GM12874 (cell line): Measurements from ENCODE around the gene EXOC4.

Experiments
- CTCF ChIP-seq: IDR thresholded peaks from 2 replicates; pipeline ENCODE4 v1.5.1; 2011; ENCODE audit warnings: low read depth, mild to moderate bottlenecking, control low read depth, low read length, moderate library complexity; ENCODE audit not compliant: insufficient read depth

Gene EXOC4

GRCh38 chr7:133501771-133502170 lies 248.9 kb downstream of the EXOC4 start:
- no peak for TF ChIP-seq CTCF

GRCh38 chr7:133502498-133502897 lies 249.6 kb downstream of the EXOC4 start:
- no peak for TF ChIP-seq CTCF

- TF ChIP-seq CTCF = no peak
Measured at GRCh38 chr7:133502972-133503371, 250.1 kb downstream of the EXOC4 start.

GRCh38 chr7:133504825-133505224 lies 251.9 kb downstream of the EXOC4 start:
- TF ChIP-seq CTCF = no peak

GRCh38 chr7:133509822-133510221 lies 256.9 kb downstream of the EXOC4 start:
- TF ChIP-seq CTCF = no peak

GRCh38 chr7:133510326-133511055 lies 257.6 kb downstream of the EXOC4 start:
- no peak for TF ChIP-seq CTCF

- TF ChIP-seq CTCF = no peak
Measured at GRCh38 chr7:133511252-133511651, 258.4 kb downstream of the EXOC4 start.

- TF ChIP-seq CTCF = no peak
Measured at GRCh38 chr7:133511708-133512107, 258.8 kb downstream of the EXOC4 start.
